Astrocyte (in vitro differentiated cells and primary cell): ENCODE data around the gene ZFYVE28. TPM values are rescaled to one million over a fixed set of nuclear protein-coding genes. Genes with fewer than 3 reads are reported as not detected.
"Not testable (repeated sequence)": the region's sequence is repeated elsewhere in the genome, so short reads cannot be mapped to it uniquely, and the experiment has no call there.

Experiments used
- DNase-seq: peaks from one replicate; pipeline ENCODE4 v3.0.0-alpha.2; 2010; ENCODE audit warnings: low read depth
- FAIRE-seq: peaks from 2 replicates; lab custom pipeline; 2011; peaks lifted over from hg19 to GRCh38; lab: Jason Lieb, UNC
- H2AFZ ChIP-seq: 2 replicates; pipeline ENCODE4 v1.6.0; 2012; ENCODE audit warnings: low read depth, low read length, inconsistent platforms
- H3K27ac ChIP-seq: 2 replicates; pipeline ENCODE4 v1.5.1; 2011; ENCODE audit warnings: low read depth, low read length, inconsistent platforms
- H3K27me3 ChIP-seq: 2 replicates; pipeline ENCODE4 v1.6.0; 2011; ENCODE audit warnings: low read length, inconsistent platforms; ENCODE audit not compliant: insufficient read depth
- H3K36me3 ChIP-seq: 2 replicates; pipeline ENCODE4 v1.5.1; 2011; ENCODE audit warnings: low read length, inconsistent platforms; ENCODE audit not compliant: insufficient read depth
- H3K4me1 ChIP-seq: 2 replicates; pipeline ENCODE4 v1.5.1; 2011; ENCODE audit warnings: low read length, inconsistent platforms; ENCODE audit not compliant: insufficient read depth
- H3K4me2 ChIP-seq: 2 replicates; pipeline ENCODE4 v1.6.0; 2012; ENCODE audit warnings: low read length, inconsistent platforms
- H3K4me3 ChIP-seq: 2 replicates; pipeline ENCODE4 v1.5.1; 2011; ENCODE audit warnings: low read depth, mild to moderate bottlenecking, low read length, inconsistent platforms; ENCODE audit not compliant: insufficient read depth
- H3K79me2 ChIP-seq: 2 replicates; pipeline ENCODE4 v1.6.0; 2012; ENCODE audit warnings: mild to moderate bottlenecking, low read length, inconsistent platforms; ENCODE audit not compliant: insufficient read depth
- H3K9ac ChIP-seq: 2 replicates; pipeline ENCODE4 v1.6.0; 2012; ENCODE audit warnings: mild to moderate bottlenecking, low read length, inconsistent platforms
- H3K9me3 ChIP-seq: 2 replicates; pipeline ENCODE4 v1.5.1; 2012; ENCODE audit warnings: low read depth, mild to moderate bottlenecking, low read length, inconsistent platforms; ENCODE audit not compliant: insufficient read depth
- H4K20me1 ChIP-seq: 2 replicates; pipeline ENCODE4 v1.6.0; 2012; ENCODE audit warnings: low read length, inconsistent platforms; ENCODE audit not compliant: insufficient read depth
- H3K27ac Mint-ChIP-seq: one replicate; pipeline ENCODE4 v1.8.0; 2021; ENCODE audit warnings: mild to moderate bottlenecking, mixed read lengths; ENCODE audit not compliant: unreplicated experiment
- H3K27me3 Mint-ChIP-seq: one replicate; pipeline ENCODE4 v1.8.0; 2021; ENCODE audit warnings: low read depth, mixed read lengths; ENCODE audit not compliant: unreplicated experiment
- H3K36me3 Mint-ChIP-seq: one replicate; pipeline ENCODE4 v1.8.0; 2021; ENCODE audit warnings: low read depth, mixed read lengths; ENCODE audit not compliant: unreplicated experiment
- H3K4me1 Mint-ChIP-seq: one replicate; pipeline ENCODE4 v1.8.0; 2021; ENCODE audit warnings: low read depth, mixed read lengths; ENCODE audit not compliant: unreplicated experiment
- H3K4me3 Mint-ChIP-seq: one replicate; pipeline ENCODE4 v1.8.0; 2021; ENCODE audit warnings: mild to moderate bottlenecking, moderate library complexity, mixed read lengths; ENCODE audit not compliant: unreplicated experiment
- H3K9me3 Mint-ChIP-seq: one replicate; pipeline ENCODE4 v1.8.0; 2021; ENCODE audit warnings: mild to moderate bottlenecking, mixed read lengths; ENCODE audit not compliant: unreplicated experiment
- CTCF ChIP-seq: IDR thresholded peaks from 2 replicates; pipeline ENCODE4 v1.5.1; 2011; ENCODE audit warnings: low read depth, mild to moderate bottlenecking, inconsistent platforms, low read length, moderate library complexity; ENCODE audit not compliant: insufficient read depth
- EZH2 ChIP-seq: IDR thresholded peaks from 2 replicates; pipeline ENCODE4 v1.6.1; 2012; ENCODE audit warnings: mild to moderate bottlenecking, low read length, inconsistent platforms; ENCODE audit not compliant: insufficient read depth
- total RNA-seq: library from RNA; stranded (reverse); gene quantifications from 2 replicates; pipeline ENCODE4 v1.2.1, GENCODE V29; 2021

The ZFYVE28 gene
- total RNA-seq, 1 donor from 2014 or later, result 0.68 TPM

- H4K20me1 ChIP-seq, result no peaks in the 10 kb centered on the region
- Mint-ChIP-seq H3K27me3 (peaks cover 37% of the 10 kb centered on the region), H3K4me1 (peaks cover 8% of the 10 kb centered on the region), H3K4me3 (no peak overlapping the region), H3K36me3 (no peaks in the 10 kb centered on the region), H3K9me3 (no peaks in the 10 kb centered on the region), H3K27ac (no peak overlapping the region)
- H3K36me3 ChIP-seq, result no peaks in the 10 kb centered on the region
- no peak for TF ChIP-seq EZH2
- no peak for TF ChIP-seq CTCF
- no peaks in the 10 kb centered on the region for H3K79me2 ChIP-seq
- H3K4me2 ChIP-seq, result no peak overlapping the region
- DNase-seq (no peak), FAIRE-seq (no peak)
- no peak overlapping the region for H3K27ac ChIP-seq
- H3K9ac ChIP-seq, result no peak overlapping the region
- no peaks in the 10 kb centered on the region for H3K27me3 ChIP-seq
- H3K4me3 ChIP-seq, result no peak overlapping the region
- H3K9me3 ChIP-seq, result no peaks in the 10 kb centered on the region
- H2AFZ ChIP-seq, result no peak overlapping the region
- H3K4me1 ChIP-seq, result no peaks in the 10 kb centered on the region
Observed at GRCh38 chr4:2275546-2276251, 142.7 kb downstream of the ZFYVE28 start.

DNA sequence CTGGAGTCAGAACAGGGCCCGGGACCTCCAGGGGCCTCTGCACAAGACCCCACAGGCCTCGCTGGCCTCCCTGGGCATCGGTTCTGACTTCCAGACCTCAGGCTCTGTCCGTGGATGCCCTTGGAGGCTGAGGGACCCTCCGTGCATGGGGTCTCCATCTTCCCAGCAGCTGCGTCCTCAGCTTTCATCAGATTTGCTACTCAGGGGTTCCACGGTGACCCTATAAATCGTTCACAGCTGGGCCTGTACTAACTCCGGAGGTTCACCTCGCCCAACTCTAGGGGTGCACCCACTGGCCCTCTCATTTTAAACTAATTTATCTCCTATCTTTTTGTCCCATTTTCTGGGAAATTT, 143.4 kb downstream of the ZFYVE28 start:
- H3K27me3 ChIP-seq, H3K9me3 Mint-ChIP-seq, H3K4me3 Mint-ChIP-seq, H4K20me1 ChIP-seq, H3K36me3 Mint-ChIP-seq, H2AFZ ChIP-seq, H3K4me1 ChIP-seq, H3K27ac ChIP-seq, H3K4me3 ChIP-seq, H3K36me3 ChIP-seq, FAIRE-seq, H3K9ac ChIP-seq, H3K4me2 ChIP-seq, H3K9me3 ChIP-seq, DNase-seq, H3K79me2 ChIP-seq, H3K27ac Mint-ChIP-seq, H3K4me1 Mint-ChIP-seq: not testable (repeated sequence)
- peaks cover 37% of the 10 kb centered on the region for H3K27me3 Mint-ChIP-seq

GRCh38 chr4:2274320-2275043, 144.0 kb downstream of the ZFYVE28 start:
- Mint-ChIP-seq H3K4me3 (no peak overlapping the region), H3K36me3 (no peaks in the 10 kb centered on the region), H3K9me3 (no peaks in the 10 kb centered on the region), H3K27ac (no peak overlapping the region), H3K27me3 (peaks cover 35% of the 10 kb centered on the region), H3K4me1 (peaks cover 8% of the 10 kb centered on the region)
- no peaks in the 10 kb centered on the region for H3K79me2 ChIP-seq
- H3K9ac ChIP-seq, result no peak overlapping the region
- DNase-seq, result no peak
- H3K9me3 ChIP-seq, result no peaks in the 10 kb centered on the region
- H3K4me2 ChIP-seq, result no peak overlapping the region
- H4K20me1 ChIP-seq, result no peaks in the 10 kb centered on the region
- no peaks in the 10 kb centered on the region for H3K36me3 ChIP-seq
- H3K4me1 ChIP-seq, result no peaks in the 10 kb centered on the region
- no peak overlapping the region for H3K4me3 ChIP-seq
- no peak overlapping the region for H2AFZ ChIP-seq
- no peak for FAIRE-seq
- H3K27me3 ChIP-seq, result no peaks in the 10 kb centered on the region
- no peak for TF ChIP-seq EZH2
- no peak for TF ChIP-seq CTCF
- no peak overlapping the region for H3K27ac ChIP-seq
